Sigmoid colon (tissue), 3 donors: ENCODE measurements around the gene THBS1.

Source experiments
- POLR2A ChIP-seq, 2 donors: fragments of 450-650 bp; IDR thresholded peaks; one replicate each; pipeline ENCODE4 v1.6.1; 2016; ENCODE audit warnings: antibody characterized with exemption in 2 of 2, mild to moderate bottlenecking in 2 of 2, moderate library complexity in 2 of 2
- TF ChIP-seq, protein P1 (sequence below), 4 experiments: fragments of 450-650 bp in 3 of 4; fragments of 200-600 bp in 1 of 4; IDR thresholded peaks; one replicate each; pipeline ENCODE4 v1.5.1; 2016 to 2019; ENCODE audit warnings: antibody characterized with exemption in 4 of 4, mild to moderate bottlenecking in 3 of 4, moderate library complexity in 2 of 4

DNA sequence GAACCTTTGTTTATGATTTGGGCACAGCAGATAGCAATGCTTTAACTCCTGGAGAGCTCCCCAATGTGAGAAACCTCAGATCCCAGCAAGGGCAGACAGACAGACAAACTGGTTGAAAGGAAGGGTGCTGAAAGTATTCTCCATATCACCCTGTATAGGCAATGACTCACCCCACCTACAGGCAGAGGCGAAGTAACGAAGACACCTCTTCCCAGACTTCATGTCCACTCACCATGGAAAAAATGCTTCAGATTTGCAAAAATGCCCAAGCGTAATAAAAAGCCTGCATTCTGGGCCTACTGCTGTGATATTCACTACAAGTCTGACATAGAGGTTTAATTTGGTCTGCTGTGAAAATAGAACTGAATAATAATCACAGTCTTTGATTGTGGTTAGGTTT is 50.5 kb downstream of the THBS1 start:
- no peak for TF ChIP-seq POLR2A (IDR thresholded peaks at IDR 0.05)
- TF ChIP-seq, protein P1, sequence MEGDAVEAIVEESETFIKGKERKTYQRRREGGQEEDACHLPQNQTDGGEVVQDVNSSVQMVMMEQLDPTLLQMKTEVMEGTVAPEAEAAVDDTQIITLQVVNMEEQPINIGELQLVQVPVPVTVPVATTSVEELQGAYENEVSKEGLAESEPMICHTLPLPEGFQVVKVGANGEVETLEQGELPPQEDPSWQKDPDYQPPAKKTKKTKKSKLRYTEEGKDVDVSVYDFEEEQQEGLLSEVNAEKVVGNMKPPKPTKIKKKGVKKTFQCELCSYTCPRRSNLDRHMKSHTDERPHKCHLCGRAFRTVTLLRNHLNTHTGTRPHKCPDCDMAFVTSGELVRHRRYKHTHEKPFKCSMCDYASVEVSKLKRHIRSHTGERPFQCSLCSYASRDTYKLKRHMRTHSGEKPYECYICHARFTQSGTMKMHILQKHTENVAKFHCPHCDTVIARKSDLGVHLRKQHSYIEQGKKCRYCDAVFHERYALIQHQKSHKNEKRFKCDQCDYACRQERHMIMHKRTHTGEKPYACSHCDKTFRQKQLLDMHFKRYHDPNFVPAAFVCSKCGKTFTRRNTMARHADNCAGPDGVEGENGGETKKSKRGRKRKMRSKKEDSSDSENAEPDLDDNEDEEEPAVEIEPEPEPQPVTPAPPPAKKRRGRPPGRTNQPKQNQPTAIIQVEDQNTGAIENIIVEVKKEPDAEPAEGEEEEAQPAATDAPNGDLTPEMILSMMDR (IDR thresholded peaks at IDR 0.05): no peak
